Endothelial cell (in vitro differentiated cells): ENCODE data around the gene AKNA. TPM values are rescaled to one million over a fixed set of nuclear protein-coding genes. Genes with fewer than 3 reads are reported as not detected.

ENCODE experiments used
- DNase-seq: peaks from one replicate; pipeline ENCODE4 v3.0.0; 2021; ENCODE audit warnings: low spot score
- H3K27ac Mint-ChIP-seq: one replicate; pipeline ENCODE4 v1.8.0; 2021; ENCODE audit warnings: mixed read lengths, inconsistent platforms; ENCODE audit not compliant: unreplicated experiment
- H3K27me3 Mint-ChIP-seq: one replicate; pipeline ENCODE4 v1.8.0; 2021; ENCODE audit warnings: mild to moderate bottlenecking, moderate library complexity, mixed read lengths, inconsistent platforms; ENCODE audit not compliant: unreplicated experiment
- H3K36me3 Mint-ChIP-seq: one replicate; pipeline ENCODE4 v1.8.0; 2021; ENCODE audit warnings: mild to moderate bottlenecking, low read depth, mixed read lengths, inconsistent platforms; ENCODE audit not compliant: unreplicated experiment
- H3K4me1 Mint-ChIP-seq: one replicate; pipeline ENCODE4 v1.8.0; 2021; ENCODE audit warnings: mild to moderate bottlenecking, mixed read lengths, inconsistent platforms; ENCODE audit not compliant: unreplicated experiment
- H3K4me3 Mint-ChIP-seq: one replicate; pipeline ENCODE4 v1.8.0; 2021; ENCODE audit warnings: mild to moderate bottlenecking, mixed read lengths, inconsistent platforms; ENCODE audit not compliant: unreplicated experiment
- H3K9me3 Mint-ChIP-seq: one replicate; pipeline ENCODE4 v1.8.0; 2021; ENCODE audit warnings: mixed read lengths, inconsistent platforms; ENCODE audit not compliant: unreplicated experiment
- CTCF ChIP-seq: fragments of 200-600 bp; sonication (generic); IDR thresholded peaks from one replicate; pipeline ENCODE4 v1.5.0; 2021; ENCODE audit warnings: antibody characterized with exemption; ENCODE audit not compliant: unreplicated experiment
- total RNA-seq: library from RNA; stranded (reverse); fragmentation: NEBNext Ultra II Directional; extraction: Animal tissue kit (Norgen Biotek cat#: 25700); gene quantifications from one replicate; pipeline ENCODE4 v1.2.1, GENCODE V29; 2021; ENCODE audit not compliant: unreplicated experiment

AKNA gene
- total RNA-seq, 1 donor from 2014 or later: 79.1 TPM

- H3K27me3 Mint-ChIP-seq: peaks cover 14% of the 10 kb centered on the region
- peaks cover 39% of the 10 kb centered on the region for H3K36me3 Mint-ChIP-seq
- H3K9me3 Mint-ChIP-seq: no peaks in the 10 kb centered on the region
- peaks cover 67% of the 10 kb centered on the region for H3K4me1 Mint-ChIP-seq
- no peak for TF ChIP-seq CTCF
- H3K27ac Mint-ChIP-seq: peak overlapping the region; percentile 16
- H3K4me3 Mint-ChIP-seq: peak overlapping the region; percentile 3
- DNase-seq: no peak
These were observed 12.8 kb downstream of the AKNA start for GRCh38 chr9:114374936-114375335.

GRCh38 chr9:114373960-114374730 is 13.6 kb downstream of the AKNA start:
- H3K4me1 Mint-ChIP-seq: peaks cover 73% of the 10 kb centered on the region
- TF ChIP-seq CTCF: no peak
- H3K27me3 Mint-ChIP-seq: peaks cover 17% of the 10 kb centered on the region
- H3K9me3 Mint-ChIP-seq: no peaks in the 10 kb centered on the region
- H3K4me3 Mint-ChIP-seq: peak overlapping the region; percentile 23
- DNase-seq: no peak
- H3K27ac Mint-ChIP-seq: peak overlapping the region; percentile 5
- peaks cover 41% of the 10 kb centered on the region for H3K36me3 Mint-ChIP-seq

GRCh38 chr9:114372921-114373448 is 14.8 kb downstream of the AKNA start:
- peaks cover 12% of the 10 kb centered on the region for H3K27me3 Mint-ChIP-seq
- H3K4me3 Mint-ChIP-seq: no peak overlapping the region
- H3K27ac Mint-ChIP-seq: peak overlapping the region; percentile 99
- H3K4me1 Mint-ChIP-seq: peaks cover 64% of the 10 kb centered on the region
- no peak for TF ChIP-seq CTCF
- peak; percentile 59 for DNase-seq
- peaks cover 31% of the 10 kb centered on the region for H3K36me3 Mint-ChIP-seq
- no peaks in the 10 kb centered on the region for H3K9me3 Mint-ChIP-seq

GRCh38 chr9:114371973-114372917 is 15.5 kb downstream of the AKNA start:
- peaks cover 24% of the 10 kb centered on the region for H3K36me3 Mint-ChIP-seq
- peak overlapping the region; percentile 99 for H3K27ac Mint-ChIP-seq
- H3K4me1 Mint-ChIP-seq: peaks cover 59% of the 10 kb centered on the region
- no peak for DNase-seq
- no peak for TF ChIP-seq CTCF
- no peaks in the 10 kb centered on the region for H3K9me3 Mint-ChIP-seq
- peaks cover 7% of the 10 kb centered on the region for H3K27me3 Mint-ChIP-seq
- H3K4me3 Mint-ChIP-seq: no peak overlapping the region
